ENCODE measurements around the gene B4GALNT1. TPM values are rescaled to one million over a fixed set of nuclear protein-coding genes. Genes with fewer than 3 reads are reported as not detected.

B4GALNT1 gene
- total and polyA plus RNA-seq, 2 of the 13 experiments (the other 11 are each of a cell fraction or from before 2014, with no cell fraction given), result 4.5 to 5.4 TPM

GRCh38 chr12:57621497-57622292 is 11.3 kb downstream of the B4GALNT1 start (continued):
- TF ChIP-seq ZNF550 (CRISPR knock-in tag; IDR thresholded peaks at IDR 0.05; ENCODE audit: borderline replicate concordance) (0 out of 2 replicates have a peak, but pooled peaks have one; percentile 18), ZFP37 (CRISPR knock-in tag; IDR thresholded peaks at IDR 0.05; ENCODE audit: borderline replicate concordance) (peak; percentile 57; the same call in 1 of the 2 replicates), BCL6 (CRISPR knock-in tag; IDR thresholded peaks at IDR 0.05) (0 out of 2 replicates have a peak, but pooled peaks have one; percentile 10), ZNF136 (CRISPR knock-in tag; IDR thresholded peaks at IDR 0.05; ENCODE audit: low read depth) (peak; percentile 40; the same call in 1 of the 2 replicates), DZIP1 (CRISPR knock-in tag; IDR thresholded peaks at IDR 0.05) (0 out of 2 replicates have a peak, but pooled peaks have one; percentile 68), RXRA (CRISPR knock-in tag; IDR thresholded peaks at IDR 0.05) (peak; percentile 52), RAD21 (CRISPR knock-in tag; IDR thresholded peaks at IDR 0.05) (peak; percentile 92), DR1 (CRISPR knock-in tag; IDR thresholded peaks at IDR 0.05) (no peak), ARID4A (CRISPR knock-in tag; IDR thresholded peaks at IDR 0.05; ENCODE audit: borderline replicate concordance) (peak; percentile 51; the same call in 1 of the 2 replicates)
- TF ChIP-seq, protein P1, sequence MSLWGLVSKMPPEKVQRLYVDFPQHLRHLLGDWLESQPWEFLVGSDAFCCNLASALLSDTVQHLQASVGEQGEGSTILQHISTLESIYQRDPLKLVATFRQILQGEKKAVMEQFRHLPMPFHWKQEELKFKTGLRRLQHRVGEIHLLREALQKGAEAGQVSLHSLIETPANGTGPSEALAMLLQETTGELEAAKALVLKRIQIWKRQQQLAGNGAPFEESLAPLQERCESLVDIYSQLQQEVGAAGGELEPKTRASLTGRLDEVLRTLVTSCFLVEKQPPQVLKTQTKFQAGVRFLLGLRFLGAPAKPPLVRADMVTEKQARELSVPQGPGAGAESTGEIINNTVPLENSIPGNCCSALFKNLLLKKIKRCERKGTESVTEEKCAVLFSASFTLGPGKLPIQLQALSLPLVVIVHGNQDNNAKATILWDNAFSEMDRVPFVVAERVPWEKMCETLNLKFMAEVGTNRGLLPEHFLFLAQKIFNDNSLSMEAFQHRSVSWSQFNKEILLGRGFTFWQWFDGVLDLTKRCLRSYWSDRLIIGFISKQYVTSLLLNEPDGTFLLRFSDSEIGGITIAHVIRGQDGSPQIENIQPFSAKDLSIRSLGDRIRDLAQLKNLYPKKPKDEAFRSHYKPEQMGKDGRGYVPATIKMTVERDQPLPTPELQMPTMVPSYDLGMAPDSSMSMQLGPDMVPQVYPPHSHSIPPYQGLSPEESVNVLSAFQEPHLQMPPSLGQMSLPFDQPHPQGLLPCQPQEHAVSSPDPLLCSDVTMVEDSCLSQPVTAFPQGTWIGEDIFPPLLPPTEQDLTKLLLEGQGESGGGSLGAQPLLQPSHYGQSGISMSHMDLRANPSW (CRISPR knock-in tag; IDR thresholded peaks at IDR 0.05; ENCODE audit: borderline replicate concordance), result no peak
- TF ChIP-seq, protein P2, sequence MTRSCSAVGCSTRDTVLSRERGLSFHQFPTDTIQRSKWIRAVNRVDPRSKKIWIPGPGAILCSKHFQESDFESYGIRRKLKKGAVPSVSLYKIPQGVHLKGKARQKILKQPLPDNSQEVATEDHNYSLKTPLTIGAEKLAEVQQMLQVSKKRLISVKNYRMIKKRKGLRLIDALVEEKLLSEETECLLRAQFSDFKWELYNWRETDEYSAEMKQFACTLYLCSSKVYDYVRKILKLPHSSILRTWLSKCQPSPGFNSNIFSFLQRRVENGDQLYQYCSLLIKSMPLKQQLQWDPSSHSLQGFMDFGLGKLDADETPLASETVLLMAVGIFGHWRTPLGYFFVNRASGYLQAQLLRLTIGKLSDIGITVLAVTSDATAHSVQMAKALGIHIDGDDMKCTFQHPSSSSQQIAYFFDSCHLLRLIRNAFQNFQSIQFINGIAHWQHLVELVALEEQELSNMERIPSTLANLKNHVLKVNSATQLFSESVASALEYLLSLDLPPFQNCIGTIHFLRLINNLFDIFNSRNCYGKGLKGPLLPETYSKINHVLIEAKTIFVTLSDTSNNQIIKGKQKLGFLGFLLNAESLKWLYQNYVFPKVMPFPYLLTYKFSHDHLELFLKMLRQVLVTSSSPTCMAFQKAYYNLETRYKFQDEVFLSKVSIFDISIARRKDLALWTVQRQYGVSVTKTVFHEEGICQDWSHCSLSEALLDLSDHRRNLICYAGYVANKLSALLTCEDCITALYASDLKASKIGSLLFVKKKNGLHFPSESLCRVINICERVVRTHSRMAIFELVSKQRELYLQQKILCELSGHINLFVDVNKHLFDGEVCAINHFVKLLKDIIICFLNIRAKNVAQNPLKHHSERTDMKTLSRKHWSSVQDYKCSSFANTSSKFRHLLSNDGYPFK (CRISPR knock-in tag; IDR thresholded peaks at IDR 0.05; ENCODE audit: borderline replicate concordance), result peak; percentile 49; the same call in 1 of the 2 replicates
- TF ChIP-seq, protein P3, sequence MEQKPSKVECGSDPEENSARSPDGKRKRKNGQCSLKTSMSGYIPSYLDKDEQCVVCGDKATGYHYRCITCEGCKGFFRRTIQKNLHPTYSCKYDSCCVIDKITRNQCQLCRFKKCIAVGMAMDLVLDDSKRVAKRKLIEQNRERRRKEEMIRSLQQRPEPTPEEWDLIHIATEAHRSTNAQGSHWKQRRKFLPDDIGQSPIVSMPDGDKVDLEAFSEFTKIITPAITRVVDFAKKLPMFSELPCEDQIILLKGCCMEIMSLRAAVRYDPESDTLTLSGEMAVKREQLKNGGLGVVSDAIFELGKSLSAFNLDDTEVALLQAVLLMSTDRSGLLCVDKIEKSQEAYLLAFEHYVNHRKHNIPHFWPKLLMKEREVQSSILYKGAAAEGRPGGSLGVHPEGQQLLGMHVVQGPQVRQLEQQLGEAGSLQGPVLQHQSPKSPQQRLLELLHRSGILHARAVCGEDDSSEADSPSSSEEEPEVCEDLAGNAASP (CRISPR knock-in tag; IDR thresholded peaks at IDR 0.05; ENCODE audit: borderline replicate concordance), result peak; percentile 40; the same call in 1 of the 2 replicates
